ENCODE results near the gene BCL2L11.

The BCL2L11 gene

DNA sequence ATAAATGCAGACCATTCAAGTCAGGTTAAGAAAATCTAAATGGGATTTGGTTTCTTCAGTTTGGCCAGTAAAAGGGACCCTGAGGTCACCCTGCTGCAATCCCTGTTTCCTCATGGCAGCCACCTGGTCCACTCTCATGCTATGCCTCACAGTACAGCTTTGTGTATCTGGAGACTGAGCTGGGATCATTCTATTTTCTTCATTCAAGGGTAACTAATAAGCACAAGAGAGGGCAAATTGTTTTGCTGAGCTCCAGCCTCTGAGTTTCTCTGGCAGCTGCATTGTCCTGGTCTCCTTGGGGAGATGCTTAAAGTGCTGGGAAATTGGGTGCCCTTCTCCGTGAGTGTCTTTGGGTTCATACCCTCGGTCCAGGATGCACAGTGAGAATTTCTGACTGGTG, 18.5 kb upstream of the BCL2L11 start:
- Histone ChIP-seq H3K36me3 (ENCODE audit: insufficient read depth, low read length) (no peaks in the 10 kb centered on the region), H3K4me3 (ENCODE audit: low read length) (no peak overlapping the region), H3K4me2 (ENCODE audit: low read length) (no peak overlapping the region), H3K9me3 (replicated peaks; ENCODE audit: low read length) (no peaks in the 10 kb centered on the region), H3K9ac (ENCODE audit: low read depth, low read length) (no peak overlapping the region), H3K27me3 (ENCODE audit: control insufficient read depth, insufficient read depth, low read length) (peaks cover 82% of the 10 kb centered on the region), H3K4me1 (ENCODE audit: control insufficient read depth, insufficient read depth, low read length) (no peaks in the 10 kb centered on the region)

DNA sequence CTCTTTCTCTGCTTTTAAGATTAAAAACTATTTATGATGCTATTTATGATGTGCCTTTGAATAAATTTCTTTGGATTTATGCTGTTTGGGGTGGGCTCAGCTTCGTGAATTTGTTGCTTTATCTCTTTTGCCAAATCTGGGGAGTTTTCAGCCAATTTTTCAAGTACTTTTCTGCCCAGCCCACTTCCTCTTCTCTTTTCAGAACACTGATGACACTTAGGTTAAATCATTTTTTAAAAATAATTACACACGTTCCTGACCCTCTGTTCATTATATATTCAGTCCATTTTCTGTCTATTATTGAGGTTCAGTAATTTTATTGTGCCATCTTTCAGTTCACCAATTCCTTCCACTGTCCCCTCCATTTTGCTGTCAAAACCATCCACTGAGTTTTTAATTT, 14.8 kb upstream of the BCL2L11 start:
- H3K4me2 ChIP-seq (ENCODE audit: low read length), result no peak overlapping the region
- no peak overlapping the region for H3K9ac ChIP-seq (ENCODE audit: low read depth, low read length)
- H3K36me3 ChIP-seq (ENCODE audit: insufficient read depth, low read length), result no peaks in the 10 kb centered on the region
- H3K27me3 ChIP-seq (ENCODE audit: control insufficient read depth, insufficient read depth, low read length), result peaks cover 66% of the 10 kb centered on the region
- no peak overlapping the region for H3K4me3 ChIP-seq (ENCODE audit: low read length)
- H3K4me1 ChIP-seq (ENCODE audit: control insufficient read depth, insufficient read depth, low read length), result no peaks in the 10 kb centered on the region
- H3K9me3 ChIP-seq (replicated peaks; ENCODE audit: low read length), result no peaks in the 10 kb centered on the region

DNA sequence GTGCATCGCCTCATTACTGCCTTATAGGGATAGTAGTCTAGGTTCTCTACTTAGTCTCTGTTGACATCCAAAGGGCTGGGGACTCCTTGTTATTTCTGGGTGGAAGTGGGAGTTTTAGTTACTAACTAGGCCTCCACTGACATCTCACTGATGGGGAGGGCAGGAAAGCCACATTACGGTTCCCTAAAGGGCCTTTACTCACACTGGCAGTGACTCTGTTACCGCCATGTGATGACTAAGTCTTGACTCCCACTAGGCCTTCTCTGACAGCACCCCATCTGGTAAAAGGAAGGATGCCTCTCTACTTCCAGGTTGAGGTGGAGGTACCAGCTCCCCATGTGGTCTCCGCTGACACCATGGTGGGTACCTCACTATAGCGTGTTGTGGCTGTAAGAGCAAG, 14.0 kb upstream of the BCL2L11 start:
- Histone ChIP-seq H3K36me3 (ENCODE audit: insufficient read depth, low read length) (no peaks in the 10 kb centered on the region), H3K4me3 (ENCODE audit: low read length) (no peak overlapping the region), H3K4me1 (ENCODE audit: control insufficient read depth, insufficient read depth, low read length) (no peaks in the 10 kb centered on the region), H3K4me2 (ENCODE audit: low read length) (no peak overlapping the region), H3K27me3 (ENCODE audit: control insufficient read depth, insufficient read depth, low read length) (peaks cover 70% of the 10 kb centered on the region), H3K9me3 (replicated peaks; ENCODE audit: low read length) (no peaks in the 10 kb centered on the region), H3K9ac (ENCODE audit: low read depth, low read length) (no peak overlapping the region)

DNA sequence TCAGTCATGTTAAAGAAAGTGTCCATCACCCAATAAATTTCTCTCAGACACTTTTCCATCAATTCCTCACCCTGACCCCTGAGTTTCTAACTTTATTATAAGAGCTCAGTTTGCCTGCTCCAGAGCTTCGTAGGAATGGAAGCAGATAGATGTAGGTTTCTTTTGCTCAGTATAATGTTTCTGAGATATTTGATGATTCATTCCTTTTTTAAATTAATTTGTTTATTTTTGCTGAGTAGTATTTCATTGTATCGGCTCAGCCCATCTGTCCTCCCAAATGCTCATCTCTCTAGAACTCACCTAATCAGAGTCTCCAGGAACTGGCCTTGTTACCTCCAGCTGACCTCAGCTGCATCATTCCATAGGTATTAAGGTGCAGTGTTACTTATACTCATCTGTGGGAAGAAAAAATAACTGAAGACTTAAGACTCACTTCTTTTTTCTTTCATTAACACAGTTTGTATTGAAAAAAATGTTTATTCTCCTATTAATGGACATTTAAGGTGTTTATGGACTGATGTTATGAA, 11.9 kb upstream of the BCL2L11 start:
- H3K9ac ChIP-seq (ENCODE audit: low read depth, low read length), result no peak overlapping the region
- no peaks in the 10 kb centered on the region for H3K9me3 ChIP-seq (replicated peaks; ENCODE audit: low read length)
- H3K4me2 ChIP-seq (ENCODE audit: low read length), result no peak overlapping the region
- H3K4me3 ChIP-seq (ENCODE audit: low read length), result no peak overlapping the region
- H3K27me3 ChIP-seq (ENCODE audit: control insufficient read depth, insufficient read depth, low read length), result peaks cover 72% of the 10 kb centered on the region
- H3K36me3 ChIP-seq (ENCODE audit: insufficient read depth, low read length), result no peaks in the 10 kb centered on the region
- no peaks in the 10 kb centered on the region for H3K4me1 ChIP-seq (ENCODE audit: control insufficient read depth, insufficient read depth, low read length)

DNA sequence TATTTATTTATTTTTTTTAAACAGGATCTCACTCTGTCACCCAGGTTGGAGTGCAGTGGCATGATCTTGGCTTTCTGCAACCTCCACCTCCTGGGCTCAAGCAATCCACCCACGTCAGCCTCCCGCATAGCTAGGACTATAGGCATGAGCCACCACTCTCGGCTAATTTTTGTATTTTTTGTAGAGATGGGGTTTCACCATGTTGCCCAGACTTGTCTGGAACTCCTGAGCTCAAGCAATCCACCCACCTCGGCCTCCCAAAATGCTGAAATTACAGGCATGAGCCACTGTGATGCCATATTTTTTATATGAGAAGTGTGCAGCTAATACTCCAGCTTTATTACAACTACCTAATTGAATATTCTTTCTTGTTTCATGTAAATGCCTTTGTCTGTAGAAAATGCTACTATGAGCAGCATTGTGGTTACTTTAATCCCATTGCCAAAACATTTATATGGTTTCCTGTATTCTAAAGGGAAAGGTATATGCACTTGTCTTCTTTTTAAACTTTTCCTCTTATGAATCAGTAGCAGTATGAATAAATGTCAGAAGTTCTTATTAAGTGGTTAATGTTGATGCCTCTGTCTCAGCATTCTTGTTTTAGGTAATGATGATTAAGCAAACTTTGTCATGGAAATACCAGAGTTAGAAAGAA, 9.5 kb upstream of the BCL2L11 start:
- no peaks in the 10 kb centered on the region for H3K9me3 ChIP-seq (replicated peaks; ENCODE audit: low read length)
- H3K4me3 ChIP-seq (ENCODE audit: low read length), result no peak overlapping the region
- H3K4me1 ChIP-seq (ENCODE audit: control insufficient read depth, insufficient read depth, low read length), result no peaks in the 10 kb centered on the region
- H3K27me3 ChIP-seq (ENCODE audit: control insufficient read depth, insufficient read depth, low read length), result peaks cover 71% of the 10 kb centered on the region
- no peak overlapping the region for H3K9ac ChIP-seq (ENCODE audit: low read depth, low read length)
- H3K36me3 ChIP-seq (ENCODE audit: insufficient read depth, low read length), result no peaks in the 10 kb centered on the region
- H3K4me2 ChIP-seq (ENCODE audit: low read length), result no peak overlapping the region

DNA sequence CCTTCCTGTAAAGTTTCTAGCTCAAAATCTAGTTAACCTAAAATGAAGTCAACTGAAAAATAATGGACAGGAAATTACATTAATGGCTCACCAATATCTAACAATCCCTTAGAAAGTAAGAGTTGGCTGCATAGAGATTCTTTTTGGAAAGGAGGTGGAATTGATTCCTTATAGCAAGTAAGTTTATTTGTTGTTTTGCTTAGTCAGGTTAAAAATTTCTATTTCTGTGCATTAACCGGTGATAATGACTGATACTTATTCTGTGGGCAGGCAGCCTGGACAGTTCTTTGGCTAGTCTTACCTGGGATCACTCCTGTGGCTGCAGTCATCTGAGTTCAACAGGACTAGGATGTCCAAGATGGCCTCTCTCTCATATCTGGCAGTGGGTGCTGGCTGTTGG, 6.9 kb upstream of the BCL2L11 start:
- H3K4me2 ChIP-seq (ENCODE audit: low read length), result no peak overlapping the region
- H3K9ac ChIP-seq (ENCODE audit: low read depth, low read length), result no peak overlapping the region
- H3K4me3 ChIP-seq (ENCODE audit: low read length), result no peak overlapping the region
- H3K4me1 ChIP-seq (ENCODE audit: control insufficient read depth, insufficient read depth, low read length), result peaks cover 10% of the 10 kb centered on the region
- H3K27me3 ChIP-seq (ENCODE audit: control insufficient read depth, insufficient read depth, low read length), result peaks cover 59% of the 10 kb centered on the region
- no peaks in the 10 kb centered on the region for H3K9me3 ChIP-seq (replicated peaks; ENCODE audit: low read length)
- no peaks in the 10 kb centered on the region for H3K36me3 ChIP-seq (ENCODE audit: insufficient read depth, low read length)

DNA sequence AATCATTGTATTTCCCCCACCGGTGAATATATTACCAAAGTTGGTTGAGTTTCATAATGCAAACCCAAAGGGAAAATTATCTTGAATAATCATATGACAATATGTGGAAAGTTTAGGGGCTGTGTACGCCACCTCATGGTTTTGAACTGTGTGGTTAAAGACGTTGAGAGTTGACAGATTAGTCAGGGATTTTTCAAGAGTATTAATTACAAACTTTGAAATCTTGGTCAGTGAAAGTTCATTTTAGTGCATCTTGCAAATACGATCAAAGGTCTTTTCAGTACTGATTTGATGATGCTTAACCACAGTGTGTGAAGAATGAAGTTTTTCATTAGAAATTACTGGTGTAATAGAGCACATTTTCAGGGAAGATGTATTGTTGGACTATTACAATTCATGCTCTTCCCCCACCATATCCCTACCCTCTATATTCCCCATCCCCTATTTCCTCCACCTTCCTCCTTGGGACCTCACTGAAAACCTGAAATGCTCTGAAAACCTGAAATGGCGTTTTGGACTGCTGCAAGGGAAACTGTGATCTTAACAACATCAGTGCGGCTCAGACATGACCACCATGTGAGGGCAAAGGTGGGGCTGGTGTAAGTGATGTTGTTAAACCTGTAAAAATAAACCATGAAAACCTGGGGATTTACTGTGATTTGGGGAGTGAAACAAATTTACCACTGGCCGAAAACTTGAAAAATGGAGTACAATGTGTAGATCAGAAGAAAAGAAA, 4.5 kb upstream of the BCL2L11 start:
- Histone ChIP-seq H3K9me3 (replicated peaks; ENCODE audit: low read length) (no peaks in the 10 kb centered on the region), H3K36me3 (ENCODE audit: insufficient read depth, low read length) (no peaks in the 10 kb centered on the region), H3K9ac (ENCODE audit: low read depth, low read length) (no peak overlapping the region), H3K4me3 (ENCODE audit: low read length) (no peak overlapping the region), H3K4me2 (ENCODE audit: low read length) (no peak overlapping the region), H3K4me1 (ENCODE audit: control insufficient read depth, insufficient read depth, low read length) (peaks cover 12% of the 10 kb centered on the region), H3K27me3 (ENCODE audit: control insufficient read depth, insufficient read depth, low read length) (peaks cover 47% of the 10 kb centered on the region)

DNA sequence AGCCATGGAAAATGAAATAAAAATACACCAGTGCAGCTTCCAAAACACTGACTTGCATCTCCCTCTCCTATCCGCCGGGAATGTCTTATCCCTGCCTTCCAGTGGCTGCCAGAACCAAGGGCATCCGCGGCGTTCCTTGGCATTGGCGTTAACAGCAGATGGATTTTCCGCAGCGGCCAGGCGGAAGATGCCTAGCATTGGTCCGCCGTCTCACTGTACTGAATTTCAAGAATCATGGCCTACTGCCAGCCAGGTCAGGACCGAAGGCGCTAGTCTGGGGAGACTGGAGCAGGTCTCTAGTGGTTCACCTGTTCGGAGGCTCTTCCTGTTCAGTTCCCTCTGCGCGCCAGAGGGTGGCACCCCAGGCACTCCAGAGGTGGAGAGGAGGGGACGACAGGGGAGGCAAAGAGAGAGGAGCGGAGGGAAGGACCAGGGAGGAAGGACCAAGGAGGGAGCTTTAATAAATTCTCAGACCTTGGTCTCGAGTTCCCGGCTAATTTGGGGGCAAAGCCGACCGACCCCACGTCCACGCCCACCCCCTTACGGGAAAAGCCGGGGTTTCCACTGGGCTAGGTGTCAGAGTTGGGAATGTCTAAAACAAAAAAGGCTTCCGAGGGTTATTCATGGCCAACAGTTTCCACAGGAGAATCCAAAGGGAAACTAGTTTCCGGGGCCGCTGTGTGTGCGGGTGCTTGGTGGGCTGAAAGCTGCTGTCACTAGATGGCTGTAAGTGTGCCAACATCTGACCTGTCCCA, 3.7 kb upstream of the BCL2L11 start:
- H3K9ac ChIP-seq (ENCODE audit: low read depth, low read length), result no peak overlapping the region
- peaks cover 41% of the 10 kb centered on the region for H3K27me3 ChIP-seq (ENCODE audit: control insufficient read depth, insufficient read depth, low read length)
- H3K4me1 ChIP-seq (ENCODE audit: control insufficient read depth, insufficient read depth, low read length), result peaks cover 20% of the 10 kb centered on the region

DNA sequence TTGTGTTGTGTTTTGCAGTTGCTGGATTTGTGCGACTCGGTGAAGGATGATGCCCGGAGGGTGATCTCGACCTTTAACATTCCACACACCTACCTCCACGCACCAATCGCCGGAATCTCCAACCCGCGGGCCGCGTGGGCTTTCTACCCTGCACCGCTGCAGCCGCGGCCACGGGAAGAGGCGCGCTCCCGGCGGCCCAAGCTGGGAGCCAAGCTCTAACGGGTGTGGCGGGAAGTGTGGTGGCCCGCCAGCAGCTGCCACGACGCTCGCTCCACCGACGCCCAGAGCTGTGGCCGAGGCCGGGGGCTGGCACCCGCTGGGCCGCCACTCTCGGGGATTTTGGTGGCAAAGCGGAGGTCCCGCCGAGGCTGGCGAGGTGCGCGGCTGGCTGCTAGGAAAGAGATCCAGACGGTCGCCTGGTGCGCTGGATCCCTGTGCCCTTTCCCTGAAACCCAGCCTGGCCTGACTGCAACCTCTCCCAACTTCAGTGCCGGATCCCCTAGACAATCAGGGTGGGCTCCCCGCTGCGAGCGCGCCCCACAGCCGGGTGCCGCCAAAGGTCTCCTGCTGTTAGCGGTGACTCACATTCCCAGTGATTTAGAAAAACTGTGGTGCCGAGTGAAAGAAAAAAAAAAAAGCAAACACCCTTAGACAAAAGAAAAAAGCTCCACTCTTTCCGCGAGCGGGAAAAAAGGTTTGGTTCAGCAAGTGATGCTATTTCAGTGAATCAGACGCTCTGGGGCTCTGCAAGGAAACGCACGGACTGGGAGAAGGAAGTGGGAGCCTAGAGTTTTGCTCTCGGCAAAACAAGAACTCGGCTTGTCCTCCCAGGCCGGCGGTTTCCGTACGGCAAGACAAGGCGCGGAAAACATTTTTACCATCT, 2.9 kb upstream of the BCL2L11 start:
- Histone ChIP-seq H3K9ac (ENCODE audit: low read depth, low read length) (no peak overlapping the region), H3K4me3 (ENCODE audit: low read length) (peak overlapping the region; percentile 64), H3K4me1 (ENCODE audit: control insufficient read depth, insufficient read depth, low read length) (peaks cover 22% of the 10 kb centered on the region), H3K27me3 (ENCODE audit: control insufficient read depth, insufficient read depth, low read length) (peaks cover 33% of the 10 kb centered on the region), H3K4me2 (ENCODE audit: low read length) (peak overlapping the region; percentile 85), H3K9me3 (replicated peaks; ENCODE audit: low read length) (no peaks in the 10 kb centered on the region), H3K36me3 (ENCODE audit: insufficient read depth, low read length) (no peaks in the 10 kb centered on the region)

More for the DNA sequence above, 3.7 kb upstream of the BCL2L11 start:
- no peaks in the 10 kb centered on the region for H3K9me3 ChIP-seq (replicated peaks; ENCODE audit: low read length)
- peak overlapping the region; percentile 85 for H3K4me2 ChIP-seq (ENCODE audit: low read length)
- H3K36me3 ChIP-seq (ENCODE audit: insufficient read depth, low read length), result no peaks in the 10 kb centered on the region
- H3K4me3 ChIP-seq (ENCODE audit: low read length), result peak overlapping the region; percentile 64

DNA sequence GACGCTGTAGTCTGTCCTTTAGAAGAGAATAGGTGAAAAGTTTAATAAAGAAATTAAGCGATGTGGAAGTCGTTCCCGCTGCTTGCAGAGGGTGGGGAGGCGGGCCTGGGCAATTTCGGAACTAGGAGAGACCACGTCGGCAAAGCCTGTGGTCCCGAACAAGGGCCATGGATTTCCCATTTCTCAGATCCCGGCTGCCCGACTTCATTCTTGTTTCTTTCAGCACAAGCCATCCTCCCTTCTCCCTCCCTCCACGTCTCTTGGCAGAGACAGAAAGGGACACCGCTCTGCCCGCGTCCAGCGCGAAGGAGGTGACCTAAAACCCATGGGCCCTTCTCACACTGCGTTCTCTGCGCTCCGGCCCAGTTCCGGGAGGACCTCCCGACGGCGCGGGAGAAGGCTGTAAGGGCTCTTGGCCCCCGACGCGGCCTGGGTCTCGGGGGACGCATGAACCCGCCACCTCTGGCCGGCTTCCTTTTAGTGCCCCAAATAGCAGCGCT, 2.2 kb upstream of the BCL2L11 start:
- Histone ChIP-seq H3K4me1 (ENCODE audit: control insufficient read depth, insufficient read depth, low read length) (peaks cover 22% of the 10 kb centered on the region), H3K4me3 (ENCODE audit: low read length) (no peak overlapping the region), H3K9me3 (replicated peaks; ENCODE audit: low read length) (no peaks in the 10 kb centered on the region), H3K36me3 (ENCODE audit: insufficient read depth, low read length) (no peaks in the 10 kb centered on the region), H3K4me2 (ENCODE audit: low read length) (no peak overlapping the region), H3K9ac (ENCODE audit: low read depth, low read length) (no peak overlapping the region), H3K27me3 (ENCODE audit: control insufficient read depth, insufficient read depth, low read length) (peaks cover 26% of the 10 kb centered on the region)

All from skeletal muscle satellite cell (primary cell).